HUES48 (cell line): ENCODE measurements around the gene ANTXR2.

ENCODE experiments used
- H3K27ac ChIP-seq: one replicate; pipeline ENCODE4 v1.7.0; 2013; ENCODE audit warnings: low read depth, low read length, inconsistent platforms
- H3K27me3 ChIP-seq: 2 replicates; pipeline ENCODE4 v1.6.1; 2013; ENCODE audit warnings: mild to moderate bottlenecking, low read length; ENCODE audit not compliant: control insufficient read depth, insufficient read depth
- H3K36me3 ChIP-seq: 2 replicates; pipeline ENCODE4 v1.6.1; 2013; ENCODE audit warnings: low read length; ENCODE audit not compliant: control insufficient read depth, insufficient read depth
- H3K4me1 ChIP-seq: 2 replicates; pipeline ENCODE4 v1.6.1; 2013; ENCODE audit warnings: mild to moderate bottlenecking, low read length; ENCODE audit not compliant: control insufficient read depth, insufficient read depth
- H3K4me3 ChIP-seq: 2 replicates; pipeline ENCODE4 v1.5.1; 2013; ENCODE audit warnings: mild to moderate bottlenecking, low read depth, low read length
- H3K9ac ChIP-seq: 2 replicates; pipeline ENCODE4 v1.6.1; 2013; ENCODE audit warnings: mild to moderate bottlenecking, low read depth, low read length, moderate library complexity
- H3K9me3 ChIP-seq: 2 replicates; pipeline ENCODE4 v1.6.1; 2013; ENCODE audit warnings: low read length; ENCODE audit not compliant: control insufficient read depth, insufficient read depth

Gene ANTXR2

GRCh38 chr4:80016506-80016905 lies 56.5 kb downstream of the ANTXR2 start:
- Histone ChIP-seq H3K36me3 (no peaks in the 10 kb centered on the region), H3K27ac (no peak overlapping the region), H3K9me3 (no peaks in the 10 kb centered on the region), H3K4me3 (no peak overlapping the region), H3K4me1 (no peaks in the 10 kb centered on the region), H3K27me3 (no peaks in the 10 kb centered on the region), H3K9ac (no peak overlapping the region)

DNA sequence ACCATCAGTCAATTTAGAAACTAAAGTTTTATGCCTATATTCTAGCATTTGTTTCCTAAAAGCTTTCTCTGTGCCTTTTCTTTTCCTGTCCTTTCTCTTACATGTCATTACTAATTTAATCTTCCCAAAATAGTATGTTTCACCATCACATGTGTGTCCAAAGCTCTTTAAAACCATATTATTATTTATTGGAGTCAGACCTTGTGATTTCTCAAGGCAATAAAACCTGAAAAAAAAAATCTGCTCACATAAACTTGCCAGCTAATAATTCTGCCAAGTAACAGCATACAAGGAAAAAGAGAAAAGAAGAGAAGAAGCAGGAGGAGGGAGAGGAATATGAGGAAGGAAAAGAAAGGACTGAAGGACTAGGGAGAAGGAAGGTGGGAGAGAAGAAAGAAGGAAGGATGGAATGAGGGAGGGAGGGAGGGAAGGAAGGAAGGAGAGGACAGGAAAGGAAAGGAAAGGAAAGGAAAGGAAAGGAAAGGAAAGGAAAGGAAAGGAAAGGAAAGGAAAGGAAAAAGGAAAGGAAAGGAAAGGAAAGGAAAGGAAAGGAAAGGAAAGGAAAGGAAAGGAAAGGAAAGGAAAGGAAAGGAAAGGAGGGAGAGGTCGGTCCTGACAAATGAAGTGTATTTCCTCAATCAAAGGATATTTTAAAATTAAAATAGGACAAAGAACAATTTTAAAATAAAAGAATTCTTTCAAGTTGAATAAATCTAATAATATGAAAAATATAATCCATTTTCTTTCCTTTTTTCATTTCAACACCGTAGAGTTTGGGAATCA lies 57.4 kb downstream of the ANTXR2 start:
- H3K4me3 ChIP-seq = no peak overlapping the region
- H3K27ac ChIP-seq = no peak overlapping the region
- no peaks in the 10 kb centered on the region for H3K27me3 ChIP-seq
- H3K9ac ChIP-seq = no peak overlapping the region
- no peaks in the 10 kb centered on the region for H3K4me1 ChIP-seq
- H3K9me3 ChIP-seq = no peaks in the 10 kb centered on the region
- H3K36me3 ChIP-seq = no peaks in the 10 kb centered on the region

DNA sequence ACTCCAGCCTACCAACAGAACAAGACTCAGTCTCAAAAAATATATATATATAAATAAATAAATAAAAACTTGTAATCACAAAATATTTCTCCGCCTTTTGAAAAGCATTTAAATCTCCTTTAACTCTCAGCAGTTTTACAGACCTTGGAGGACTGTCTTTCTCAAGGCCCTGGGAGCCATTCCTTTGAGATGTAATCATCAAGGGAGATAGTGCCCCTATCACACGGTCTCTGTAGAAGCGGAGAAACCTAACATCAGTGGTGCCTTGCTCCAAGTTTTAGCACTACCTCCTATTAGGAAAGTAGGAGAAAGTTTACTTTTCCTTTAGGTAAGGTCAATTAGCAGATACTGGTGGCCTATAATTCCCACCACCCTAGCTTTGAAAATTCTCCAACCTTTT lies 58.5 kb downstream of the ANTXR2 start:
- Histone ChIP-seq H3K27me3 (no peaks in the 10 kb centered on the region), H3K4me1 (no peaks in the 10 kb centered on the region), H3K27ac (no peak overlapping the region), H3K9me3 (no peaks in the 10 kb centered on the region), H3K4me3 (no peak overlapping the region), H3K9ac (no peak overlapping the region), H3K36me3 (no peaks in the 10 kb centered on the region)

GRCh38 chr4:80012291-80012690 lies 60.7 kb downstream of the ANTXR2 start:
- H3K9ac ChIP-seq = no peak overlapping the region
- no peak overlapping the region for H3K4me3 ChIP-seq
- H3K27ac ChIP-seq = no peak overlapping the region
- H3K27me3 ChIP-seq = no peaks in the 10 kb centered on the region
- H3K9me3 ChIP-seq = no peaks in the 10 kb centered on the region
- no peaks in the 10 kb centered on the region for H3K4me1 ChIP-seq
- no peaks in the 10 kb centered on the region for H3K36me3 ChIP-seq

- no peaks in the 10 kb centered on the region for H3K4me1 ChIP-seq
- H3K9ac ChIP-seq = no peak overlapping the region
- H3K36me3 ChIP-seq = no peaks in the 10 kb centered on the region
- H3K27ac ChIP-seq = no peak overlapping the region
- H3K27me3 ChIP-seq = no peaks in the 10 kb centered on the region
- no peaks in the 10 kb centered on the region for H3K9me3 ChIP-seq
- H3K4me3 ChIP-seq = no peak overlapping the region
These were observed 61.3 kb downstream of the ANTXR2 start for GRCh38 chr4:80011636-80012236.

GRCh38 chr4:80010316-80010715 lies 62.7 kb downstream of the ANTXR2 start:
- Histone ChIP-seq H3K27me3 (no peaks in the 10 kb centered on the region), H3K9me3 (no peaks in the 10 kb centered on the region), H3K4me3 (no peak overlapping the region), H3K4me1 (no peaks in the 10 kb centered on the region), H3K36me3 (no peaks in the 10 kb centered on the region), H3K27ac (no peak overlapping the region), H3K9ac (no peak overlapping the region)

DNA sequence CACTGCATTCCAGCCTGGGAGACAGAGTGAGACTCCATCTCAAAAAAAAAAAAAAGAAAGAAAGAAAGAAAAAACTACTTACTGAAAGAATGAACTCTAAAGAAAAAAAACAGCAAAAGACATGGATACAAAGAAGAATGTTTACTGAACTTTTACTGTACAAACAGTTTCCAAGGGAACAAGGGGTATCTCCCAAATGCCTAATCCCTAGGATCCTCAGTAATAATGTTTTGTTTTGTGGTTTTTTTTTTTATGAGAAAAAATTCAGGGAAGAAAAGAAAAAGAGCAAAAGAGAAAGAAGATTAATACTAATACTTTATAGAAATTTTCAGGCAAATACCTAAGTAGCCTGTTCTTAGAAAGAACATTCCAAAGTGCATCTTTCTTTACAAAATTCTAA lies 63.2 kb downstream of the ANTXR2 start:
- Histone ChIP-seq H3K9ac (no peak overlapping the region), H3K36me3 (no peaks in the 10 kb centered on the region), H3K27me3 (no peaks in the 10 kb centered on the region), H3K9me3 (no peaks in the 10 kb centered on the region), H3K4me1 (no peaks in the 10 kb centered on the region), H3K4me3 (no peak overlapping the region), H3K27ac (no peak overlapping the region)

GRCh38 chr4:80008971-80009370 lies 64.1 kb downstream of the ANTXR2 start:
- no peak overlapping the region for H3K4me3 ChIP-seq
- H3K9ac ChIP-seq = no peak overlapping the region
- no peaks in the 10 kb centered on the region for H3K36me3 ChIP-seq
- no peak overlapping the region for H3K27ac ChIP-seq
- no peaks in the 10 kb centered on the region for H3K27me3 ChIP-seq
- H3K9me3 ChIP-seq = no peaks in the 10 kb centered on the region
- no peaks in the 10 kb centered on the region for H3K4me1 ChIP-seq

- Histone ChIP-seq H3K9me3 (no peaks in the 10 kb centered on the region), H3K4me3 (no peak overlapping the region), H3K27ac (no peak overlapping the region), H3K36me3 (no peaks in the 10 kb centered on the region), H3K4me1 (no peaks in the 10 kb centered on the region), H3K9ac (no peak overlapping the region), H3K27me3 (no peaks in the 10 kb centered on the region)
These were observed 64.7 kb downstream of the ANTXR2 start for GRCh38 chr4:80008351-80008750.

GRCh38 chr4:80007745-80008149 lies 65.3 kb downstream of the ANTXR2 start:
- Histone ChIP-seq H3K4me1 (no peaks in the 10 kb centered on the region), H3K27ac (no peak overlapping the region), H3K9ac (no peak overlapping the region), H3K9me3 (no peaks in the 10 kb centered on the region), H3K27me3 (no peaks in the 10 kb centered on the region), H3K4me3 (no peak overlapping the region), H3K36me3 (no peaks in the 10 kb centered on the region)

DNA sequence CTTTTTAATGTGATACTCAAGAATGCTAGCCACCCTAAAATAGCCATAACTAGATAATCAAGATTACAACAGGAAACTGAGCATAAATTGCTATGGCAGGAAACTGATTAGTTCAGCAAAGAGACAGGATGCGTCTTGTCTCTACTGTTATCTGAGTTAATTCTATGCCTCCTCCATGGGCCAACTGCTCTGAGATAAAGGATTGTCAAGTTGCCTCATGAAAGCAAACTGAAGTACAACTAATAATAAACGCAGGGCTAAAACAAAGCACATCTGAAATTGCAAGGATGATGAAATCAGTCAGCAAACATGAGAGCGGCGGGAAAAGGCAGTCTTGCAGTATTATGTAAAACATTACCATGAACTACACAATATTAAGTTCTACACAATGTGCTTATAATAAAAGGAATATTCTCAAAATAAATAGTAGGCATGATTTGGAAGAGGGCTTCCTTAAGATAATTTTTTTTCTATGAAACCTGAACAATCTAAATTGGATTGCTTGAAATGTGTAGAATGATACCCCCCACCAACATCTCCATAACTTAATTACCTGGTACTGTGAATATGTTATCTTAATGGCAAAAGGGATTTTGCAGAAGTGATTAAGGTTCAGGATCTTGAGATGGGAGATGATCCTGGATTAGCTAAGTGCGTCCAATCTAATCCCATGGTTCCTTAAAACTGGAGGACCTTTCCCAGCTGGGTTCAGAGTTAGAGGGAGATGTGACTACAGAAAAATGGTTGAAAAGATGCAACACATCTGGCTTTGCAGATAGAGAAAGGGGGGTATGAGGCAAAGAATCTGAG lies 65.9 kb downstream of the ANTXR2 start:
- no peak overlapping the region for H3K9ac ChIP-seq
- H3K36me3 ChIP-seq = no peaks in the 10 kb centered on the region
- H3K4me1 ChIP-seq = no peaks in the 10 kb centered on the region
- no peaks in the 10 kb centered on the region for H3K9me3 ChIP-seq
- H3K4me3 ChIP-seq = no peak overlapping the region
- H3K27ac ChIP-seq = no peak overlapping the region
- no peaks in the 10 kb centered on the region for H3K27me3 ChIP-seq
